Mucosa of descending colon (tissue), 3 donors: ENCODE measurements around the gene DCP2. TPM values are rescaled to one million over a fixed set of nuclear protein-coding genes. Genes with fewer than 3 reads are reported as not detected.

Source experiments
- ATAC-seq: fragments of 200-7000 bp; cut with Tn5 transposase; one replicate; pipeline ENCODE4 v1.9.1; 2020; ENCODE audit warnings: mild to moderate bottlenecking, moderate library complexity
- DNase-seq, 3 donors: peaks; one replicate each; pipeline ENCODE4 v3.0.0-alpha.2; 2020
- H3K36me3 ChIP-seq: fragments of 200-600 bp; one replicate; pipeline ENCODE4 v1.8.0; 2021; ENCODE audit warnings: low read depth, mild to moderate bottlenecking
- H3K4me1 ChIP-seq: fragments of 200-600 bp; one replicate; pipeline ENCODE4 v1.8.0; 2021; ENCODE audit warnings: low read depth, mild to moderate bottlenecking
- H3K4me3 ChIP-seq: fragments of 200-600 bp; one replicate; pipeline ENCODE4 v1.8.0; 2021; ENCODE audit warnings: mild to moderate bottlenecking
- H3K9me3 ChIP-seq: fragments of 200-600 bp; one replicate; pipeline ENCODE4 v1.8.0; 2021; ENCODE audit warnings: mild to moderate bottlenecking
- CTCF ChIP-seq: fragments of 200-600 bp; IDR thresholded peaks from one replicate; pipeline ENCODE4 v1.8.0; 2022; ENCODE audit warnings: antibody characterized with exemption, mild to moderate bottlenecking
- intact Hi-C, 2 donors: fragments of 100-400 bp; cut with DNase I in 1 of 2; cut with micrococcal nuclease in 1 of 2; formaldehyde crosslinking; loops; one replicate each; pipeline versions ENCODE4 v1.11.0 to v1.11.1; 2022; cut with DNase I, micrococcal nuclease
- total RNA-seq, 3 donors: library from RNA; stranded (reverse); fragmentation: NEBNext Ultra II Directional in 2 of 3; extraction: Animal tissue kit (Norgen Biotek cat#: 25700) in 2 of 3; gene quantifications; one replicate each; pipeline versions ENCODE4 v1.2.1 to v1.2.4, GENCODE V29; 2021 to 2023
- donor health status: DM: no; HTN: no; CAD: no; lungs with moderate emphysema.
- donor health status: DM: no; HTN: no; CAD: no.
- donor health status: DM: no; HTN: yes; CAD: no.

The DCP2 gene
- total RNA-seq, 3 donors from 2014 or later, result 29.3 to 36.4 (median 35.4) TPM

- no peaks in the 10 kb centered on the region for H3K4me1 ChIP-seq
- H3K36me3 ChIP-seq, result no peaks in the 10 kb centered on the region
- no peak for ATAC-seq
- DNase-seq, result no peak
- TF ChIP-seq CTCF, result no peak
- no peak overlapping the region for H3K4me3 ChIP-seq
- intact Hi-C loops, result no loop called here
- H3K9me3 ChIP-seq, result no peaks in the 10 kb centered on the region
These were observed 47.6 kb downstream of the DCP2 start for GRCh38 chr5:113024076-113024697.

- DNase-seq, result no peak
- intact Hi-C loops, result no loop called here
These were observed 49.0 kb downstream of the DCP2 start for GRCh38 chr5:113025596-113025995.

GRCh38 chr5:113026211-113026610 is 49.6 kb downstream of the DCP2 start:
- intact Hi-C loops, result no loop called here
- Histone ChIP-seq H3K4me3 (no peak overlapping the region), H3K36me3 (no peaks in the 10 kb centered on the region), H3K9me3 (no peaks in the 10 kb centered on the region), H3K4me1 (no peaks in the 10 kb centered on the region)
- no peak for TF ChIP-seq CTCF
- DNase-seq (no peak), ATAC-seq (no peak)

More at GRCh38 chr5:113025596-113025995, 49.0 kb downstream of the DCP2 start:
- Histone ChIP-seq H3K9me3 (no peaks in the 10 kb centered on the region), H3K4me1 (no peaks in the 10 kb centered on the region), H3K4me3 (no peak overlapping the region), H3K36me3 (no peaks in the 10 kb centered on the region)
- no peak for ATAC-seq
- TF ChIP-seq CTCF, result no peak

GRCh38 chr5:113027015-113027414 is 50.4 kb downstream of the DCP2 start:
- Histone ChIP-seq H3K4me1 (no peaks in the 10 kb centered on the region), H3K9me3 (no peaks in the 10 kb centered on the region), H3K36me3 (no peaks in the 10 kb centered on the region), H3K4me3 (no peak overlapping the region)
- no peak for DNase-seq
- intact Hi-C loops, result no loop called here
- no peak for TF ChIP-seq CTCF
- no peak for ATAC-seq

GRCh38 chr5:113027431-113027830 is 50.8 kb downstream of the DCP2 start:
- H3K9me3 ChIP-seq, result no peaks in the 10 kb centered on the region
- no peak for TF ChIP-seq CTCF
- H3K36me3 ChIP-seq, result no peaks in the 10 kb centered on the region
- H3K4me3 ChIP-seq, result no peak overlapping the region
- intact Hi-C loops, result no loop called here
- ATAC-seq (no peak), DNase-seq (no peak)
- H3K4me1 ChIP-seq, result no peaks in the 10 kb centered on the region

GRCh38 chr5:113029614-113030013 is 53.0 kb downstream of the DCP2 start:
- no peaks in the 10 kb centered on the region for H3K36me3 ChIP-seq
- H3K4me3 ChIP-seq, result no peak overlapping the region
- DNase-seq (no peak), ATAC-seq (no peak)
- intact Hi-C loops, result no loop called here
- no peak for TF ChIP-seq CTCF
- H3K4me1 ChIP-seq, result no peaks in the 10 kb centered on the region
- H3K9me3 ChIP-seq, result no peaks in the 10 kb centered on the region
